A549 (cell line): Measurements from ENCODE around the gene CHML. TPM values are rescaled to one million over a fixed set of nuclear protein-coding genes. Genes with fewer than 3 reads are reported as not detected.

Experiments used
- ATAC-seq, 2 experiments: fragments of 200-7000 bp in 1 of 2; fragments of >200 bp in 1 of 2; cut with Nextera tagmentation in 1 of 2; cut with Tn5 transposase in 1 of 2; 3 replicates each; pipeline versions ENCODE4 v1.8.0 to v1.9.1; 2018 to 2020; ENCODE audit warnings: mild to moderate bottlenecking in 1 of 2, moderate library complexity in 1 of 2
- CTCF ChIA-PET: fragments of 300-600 bp; sonication (Branson Sonifier 250); formaldehyde crosslinking; extraction: SDS; loops from one replicate; lab custom pipeline; 2021; ENCODE audit warnings: antibody characterized with exemption, inconsistent platforms; lab: Yijun Ruan, JAX
- POLR2A ChIA-PET: fragments of 350-600 bp; formaldehyde crosslinking; extraction: SDS; loops from one replicate; lab custom pipeline; 2021; ENCODE audit warnings: antibody characterized with exemption, inconsistent platforms; lab: Yijun Ruan, JAX
- DNase-seq, 2 experiments: peaks; one replicate each; pipeline versions ENCODE4 v3.0.0 to v3.0.0-alpha.2; 2011 to 2016; ENCODE audit warnings: low read depth in 1 of 2, low spot score in 1 of 2
- FAIRE-seq: peaks from 2 replicates; lab custom pipeline; 2011; peaks lifted over from hg19 to GRCh38; lab: Jason Lieb, UNC
- H3K27ac ChIP-seq, 2 experiments: fragments of >200 bp; sonication (Bioruptor Twin); formaldehyde crosslinking; 3 replicates each; pipeline ENCODE4 v1.5.1; 2016 to 2017
- H3K4me1 ChIP-seq: fragments of >200 bp; sonication (Bioruptor Twin); formaldehyde crosslinking; 3 replicates; pipeline ENCODE4 v1.6.1; 2016
- H3K4me2 ChIP-seq: fragments of >200 bp; sonication (Bioruptor Twin); formaldehyde crosslinking; 3 replicates; pipeline ENCODE4 v1.6.1; 2016
- H3K4me3 ChIP-seq: fragments of >200 bp; sonication (Bioruptor Twin); formaldehyde crosslinking; 3 replicates; pipeline ENCODE4 v1.5.1; 2016
- H3K9me3 ChIP-seq: fragments of >200 bp; sonication (Bioruptor Twin); formaldehyde crosslinking; 3 replicates; pipeline ENCODE4 v1.6.1; 2016
- BCL3 ChIP-seq: fragments of >200 bp; sonication (Bioruptor Twin); formaldehyde crosslinking; IDR thresholded peaks from 3 replicates; pipeline ENCODE4 v1.6.1; 2016
- CEBPB ChIP-seq, 2 experiments: fragments of >200 bp in 1 of 2; sonication (Bioruptor Twin) in 1 of 2; formaldehyde crosslinking in 1 of 2; IDR thresholded peaks; 2 replicates each; pipeline ENCODE4 v1.6.1; 2012 to 2016
- EHF ChIP-seq: fragments of 250-450 bp; sonication (Bioruptor Pico); IDR thresholded peaks from 2 replicates; pipeline ENCODE4 v1.5.0; 2020; ENCODE audit warnings: mild to moderate bottlenecking
- EHMT2 ChIP-seq: fragments of 200-600 bp; sonication (generic); IDR thresholded peaks from 2 replicates; pipeline ENCODE4 v1.6.1; 2016; ENCODE audit warnings: antibody characterized with exemption, low read depth, mild to moderate bottlenecking, moderate library complexity
- EP300 ChIP-seq, 2 experiments: fragments of >200 bp; sonication (Bioruptor Twin); formaldehyde crosslinking; IDR thresholded peaks; 2 replicates in 1 of 2; 3 replicates in 1 of 2; pipeline ENCODE4 v1.6.1; 2016 to 2017
- ESRRA ChIP-seq: fragments of 150-350 bp; IDR thresholded peaks from 2 replicates; pipeline ENCODE4 v1.6.1; 2014; ENCODE audit warnings: mild to moderate bottlenecking, low read length, borderline replicate concordance
- FOSB ChIP-seq: fragments of 250-450 bp; sonication (Bioruptor Pico); IDR thresholded peaks from 2 replicates; pipeline ENCODE4 v1.5.0; 2020; ENCODE audit warnings: mild to moderate bottlenecking, moderate library complexity
- FOSL2 ChIP-seq, 2 experiments: fragments of 450-650 bp in 1 of 2; fragments of >200 bp in 1 of 2; sonication (Bioruptor Twin) in 1 of 2; formaldehyde crosslinking; IDR thresholded peaks; 2 replicates each; pipeline versions ENCODE4 v1.5.0 to v1.6.1; 2016 to 2020; ENCODE audit warnings: mild to moderate bottlenecking in 1 of 2, moderate library complexity in 1 of 2
- GATA3 ChIP-seq: IDR thresholded peaks from 2 replicates; pipeline ENCODE4 v1.6.1; 2012; ENCODE audit warnings: borderline replicate concordance
- HDAC2 ChIP-seq: fragments of 200-600 bp; sonication (generic); IDR thresholded peaks from 2 replicates; pipeline ENCODE4 v1.6.1; 2016
- HOXA7 ChIP-seq: fragments of 250-450 bp; sonication (Bioruptor Pico); IDR thresholded peaks from 2 replicates; pipeline ENCODE4 v1.5.0; 2020; ENCODE audit warnings: mild to moderate bottlenecking, moderate library complexity
- HOXB13 ChIP-seq: fragments of 250-450 bp; sonication (Bioruptor Pico); IDR thresholded peaks from 2 replicates; pipeline ENCODE4 v1.5.0; 2020; ENCODE audit warnings: low read depth, mild to moderate bottlenecking, moderate library complexity
- HOXB5 ChIP-seq: fragments of 250-450 bp; sonication (Bioruptor Pico); IDR thresholded peaks from 2 replicates; pipeline ENCODE4 v1.5.0; 2020; ENCODE audit warnings: mild to moderate bottlenecking, moderate library complexity
- JUNB ChIP-seq: fragments of >200 bp; sonication (Bioruptor Twin); formaldehyde crosslinking; IDR thresholded peaks from 2 replicates; pipeline ENCODE4 v1.6.1; 2016
- KDM5A ChIP-seq: fragments of 200-600 bp; sonication (generic); IDR thresholded peaks from 2 replicates; pipeline ENCODE4 v1.6.1; 2016; ENCODE audit warnings: antibody characterized with exemption, mild to moderate bottlenecking
- MAFK ChIP-seq: fragments of 450-650 bp; IDR thresholded peaks from 2 replicates; pipeline ENCODE4 v1.6.1; 2014; ENCODE audit not compliant: partially characterized antibody
- NFE2L2 ChIP-seq: fragments of 150-350 bp; conservative IDR thresholded peaks from 2 replicates; pipeline ENCODE4 v1.6.1; 2014; ENCODE audit warnings: low read length
- PHF8 ChIP-seq: fragments of 200-600 bp; sonication (generic); IDR thresholded peaks from 2 replicates; pipeline ENCODE4 v1.6.1; 2016; ENCODE audit warnings: low read depth, mild to moderate bottlenecking, antibody characterized with exemption, moderate library complexity, borderline replicate concordance
- POLR2AphosphoS2 ChIP-seq: conservative IDR thresholded peaks from 2 replicates; pipeline ENCODE4 v1.6.1; 2012; ENCODE audit warnings: low read length, improper control_type of control experiment, inconsistent platforms
- RAD21 ChIP-seq, 2 experiments: fragments of >200 bp in 1 of 2; sonication (Bioruptor Twin) in 1 of 2; formaldehyde crosslinking in 1 of 2; IDR thresholded peaks in 1 of 2; conservative IDR thresholded peaks in 1 of 2; 2 replicates in 1 of 2; 3 replicates in 1 of 2; pipeline ENCODE4 v1.6.1; 2012 to 2018; ENCODE audit warnings: inconsistent platforms in 1 of 2
- RNF2 ChIP-seq: fragments of 200-600 bp; sonication (generic); IDR thresholded peaks from 2 replicates; pipeline ENCODE4 v1.6.1; 2016; ENCODE audit warnings: low read depth, mild to moderate bottlenecking, antibody characterized with exemption, moderate library complexity, borderline replicate concordance
- SMC3 ChIP-seq: fragments of >200 bp; sonication (Bioruptor Twin); formaldehyde crosslinking; IDR thresholded peaks from 3 replicates; pipeline ENCODE4 v1.6.1; 2018; ENCODE audit warnings: inconsistent platforms
- TFCP2L1 ChIP-seq: fragments of 250-450 bp; sonication (Bioruptor Pico); IDR thresholded peaks from 2 replicates; pipeline ENCODE4 v1.5.0; 2021; ENCODE audit warnings: mild to moderate bottlenecking
- ZC3H11A ChIP-seq: fragments of 450-650 bp; IDR thresholded peaks from 2 replicates; pipeline ENCODE4 v1.6.1; 2014; ENCODE audit warnings: antibody characterized with exemption, mild to moderate bottlenecking
- ZNF302 ChIP-seq: fragments of 250-450 bp; sonication (Bioruptor Pico); IDR thresholded peaks from 2 replicates; pipeline ENCODE4 v1.9.0; 2021; ENCODE audit warnings: inconsistent platforms, mild to moderate bottlenecking, moderate library complexity
- ZSCAN20 ChIP-seq: fragments of 250-450 bp; sonication (Bioruptor Pico); IDR thresholded peaks from 2 replicates; pipeline ENCODE4 v1.8.0; 2022; ENCODE audit warnings: mild to moderate bottlenecking, moderate library complexity
- WGBS: methylation state at CpG from one replicate; pipeline ENCODE4 v1.1.6; 2017; ENCODE audit errors: missing lambda C conversion rate; 5-methylcytosine and 5-hydroxymethylcytosine counted together
- polyA plus RNA-seq, 4 experiments: library from polyadenylated mRNA; depleted of rRNA in 3 of 4; stranded (reverse); fragments of >200 nt; fragmentation: RNase III in 1 of 4; extraction: RNeasy Plus Mini Kit Qiagen cat#74134 plus additional on column Dnase treatment in 1 of 4; gene quantifications; 2 replicates in 3 of 4; 3 replicates in 1 of 4; pipeline ENCODE4 v1.2.3, GENCODE V29; 2011 to 2017
- TF ChIP-seq, protein P1 (sequence below): fragments of >200 bp; sonication (Bioruptor Twin); formaldehyde crosslinking; IDR thresholded peaks from 2 replicates; pipeline ENCODE4 v1.6.1; 2016
- TF ChIP-seq, protein P2 (sequence below): fragments of 250-450 bp; sonication (Bioruptor Pico); IDR thresholded peaks from 2 replicates; pipeline ENCODE4 v1.5.0; 2020; ENCODE audit warnings: low read depth, mild to moderate bottlenecking, moderate library complexity
- TF ChIP-seq, protein P3 (sequence below): IDR thresholded peaks from 2 replicates; pipeline ENCODE4 v1.6.1; 2012
- TF ChIP-seq, protein P4 (sequence below): IDR thresholded peaks from 2 replicates; pipeline ENCODE4 v1.6.1; 2012

CHML gene
- polyA plus RNA-seq, 2 of the 4 experiments (the other 2 are of a cell fraction): 8.8 to 15.2 TPM

DNA sequence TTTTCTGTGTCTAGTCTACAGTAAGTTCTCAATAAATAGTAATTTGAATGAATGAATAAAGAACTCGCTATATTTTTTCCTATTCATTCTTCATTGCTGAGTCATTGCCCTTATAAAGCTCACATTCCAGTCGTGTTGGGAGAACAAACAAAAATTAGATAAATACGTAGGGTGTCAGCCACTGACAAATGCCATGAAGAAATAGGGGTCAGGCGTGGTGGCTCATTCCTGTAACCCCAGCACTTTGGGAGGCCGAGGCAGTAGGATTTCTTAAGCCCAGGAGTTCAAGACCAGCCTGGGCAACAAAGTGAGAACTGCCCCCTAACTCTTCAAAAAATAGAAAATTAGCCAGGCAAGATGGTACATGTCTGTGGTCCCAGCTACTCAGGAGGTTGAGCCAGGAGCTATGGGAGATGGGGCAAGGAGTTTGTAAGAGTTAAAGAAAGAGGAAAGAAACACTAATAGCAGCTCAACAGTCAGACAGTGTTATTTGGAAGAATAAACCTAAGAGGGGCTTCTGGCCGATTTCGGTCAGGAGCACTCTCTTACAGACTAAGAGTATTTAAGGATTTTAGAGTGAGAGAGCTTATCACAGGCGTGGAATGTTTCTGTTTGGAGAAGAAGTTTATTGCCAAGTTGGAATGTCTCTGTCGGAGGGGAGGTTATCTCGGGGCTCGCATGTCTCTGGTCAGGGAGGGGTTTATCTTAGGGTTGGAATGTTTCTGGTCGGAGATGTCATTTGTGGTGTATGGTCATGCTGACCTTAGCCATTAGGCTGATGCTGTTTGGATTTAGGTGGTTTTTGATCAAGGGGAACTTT is 1.8 kb upstream of the CHML start:
- Histone ChIP-seq H3K27ac (peak overlapping the region; percentile 89 to 98), H3K4me1 (peaks cover 32% of the 10 kb centered on the region), H3K4me3 (no peak overlapping the region; the same call in 2 of the 3 replicates), H3K4me2 (peak overlapping the region; percentile 75), H3K9me3 (no peaks in the 10 kb centered on the region; the same call in 1 of the 3 replicates)
- DNase-seq: peak; percentile 59 to 90
- FAIRE-seq: peak; percentile 36
- TF ChIP-seq PHF8: no peak
- peak; percentile 76; the same call in 1 of the 2 replicates for TF ChIP-seq HOXB5 (CRISPR knock-in tag)
- no peak for TF ChIP-seq FOSB
- peak in 1 of 2 experiments; percentile 15; a peak in 1 of 5 replicates for TF ChIP-seq RAD21 (conservative IDR thresholded peaks at IDR 0.05 in 1 of 2, IDR thresholded peaks at IDR 0.05 in 1 of 2)
- TF ChIP-seq RNF2: no peak
- no peak for TF ChIP-seq HOXA7
- TF ChIP-seq NFE2L2: peak; percentile 80
- TF ChIP-seq, protein P1, sequence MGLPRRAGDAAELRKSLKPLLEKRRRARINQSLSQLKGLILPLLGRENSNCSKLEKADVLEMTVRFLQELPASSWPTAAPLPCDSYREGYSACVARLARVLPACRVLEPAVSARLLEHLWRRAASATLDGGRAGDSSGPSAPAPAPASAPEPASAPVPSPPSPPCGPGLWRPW: peak; percentile 56; the same call in 1 of the 2 replicates
- peak; percentile 77; the same call in 1 of the 2 replicates for TF ChIP-seq GATA3
- TF ChIP-seq ZC3H11A: no peak
- TF ChIP-seq KDM5A: no peak
- TF ChIP-seq BCL3: peak; percentile 36; the same call in 1 of the 3 replicates
- TF ChIP-seq POLR2AphosphoS2: no peak
- peak; percentile 69 for TF ChIP-seq JUNB
- no peak for TF ChIP-seq ZNF302 (CRISPR knock-in tag)
- TF ChIP-seq HOXB13 (CRISPR knock-in tag): no peak
- TF ChIP-seq, protein P2, sequence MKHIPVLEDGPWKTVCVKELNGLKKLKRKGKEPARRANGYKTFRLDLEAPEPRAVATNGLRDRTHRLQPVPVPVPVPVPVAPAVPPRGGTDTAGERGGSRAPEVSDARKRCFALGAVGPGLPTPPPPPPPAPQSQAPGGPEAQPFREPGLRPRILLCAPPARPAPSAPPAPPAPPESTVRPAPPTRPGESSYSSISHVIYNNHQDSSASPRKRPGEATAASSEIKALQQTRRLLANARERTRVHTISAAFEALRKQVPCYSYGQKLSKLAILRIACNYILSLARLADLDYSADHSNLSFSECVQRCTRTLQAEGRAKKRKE (CRISPR knock-in tag): no peak
- no peak for TF ChIP-seq EHMT2
- TF ChIP-seq TFCP2L1 (CRISPR knock-in tag): no peak
- 0 out of 2 replicates have a peak, but pooled peaks have one; percentile 9 for TF ChIP-seq ZSCAN20 (CRISPR knock-in tag)
- TF ChIP-seq CEBPB (IDR thresholded peaks at IDR 0.05): peak; percentile 56 to 84; a peak in 3 of 4 replicates
- no peak for TF ChIP-seq ESRRA
- TF ChIP-seq HDAC2: no peak
- peak; percentile 56 to 62; a peak in 2 of 5 replicates for TF ChIP-seq EP300 (IDR thresholded peaks at IDR 0.05)
- peak; percentile 93 for TF ChIP-seq MAFK
- TF ChIP-seq, protein P3, sequence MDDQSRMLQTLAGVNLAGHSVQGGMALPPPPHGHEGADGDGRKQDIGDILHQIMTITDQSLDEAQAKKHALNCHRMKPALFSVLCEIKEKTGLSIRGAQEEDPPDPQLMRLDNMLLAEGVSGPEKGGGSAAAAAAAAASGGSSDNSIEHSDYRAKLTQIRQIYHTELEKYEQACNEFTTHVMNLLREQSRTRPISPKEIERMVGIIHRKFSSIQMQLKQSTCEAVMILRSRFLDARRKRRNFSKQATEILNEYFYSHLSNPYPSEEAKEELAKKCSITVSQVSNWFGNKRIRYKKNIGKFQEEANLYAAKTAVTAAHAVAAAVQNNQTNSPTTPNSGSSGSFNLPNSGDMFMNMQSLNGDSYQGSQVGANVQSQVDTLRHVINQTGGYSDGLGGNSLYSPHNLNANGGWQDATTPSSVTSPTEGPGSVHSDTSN: no peak
- peak; percentile 59; the same call in 1 of the 2 replicates for TF ChIP-seq FOSL2 (IDR thresholded peaks at IDR 0.05)
- TF ChIP-seq FOSL2 (CRISPR knock-in tag; IDR thresholded peaks at IDR 0.05): peak; percentile 87
- TF ChIP-seq SMC3: no peak
- TF ChIP-seq, protein P4, sequence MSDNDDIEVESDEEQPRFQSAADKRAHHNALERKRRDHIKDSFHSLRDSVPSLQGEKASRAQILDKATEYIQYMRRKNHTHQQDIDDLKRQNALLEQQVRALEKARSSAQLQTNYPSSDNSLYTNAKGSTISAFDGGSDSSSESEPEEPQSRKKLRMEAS: peak; percentile 66; the same call in 1 of the 2 replicates
- TF ChIP-seq EHF (CRISPR knock-in tag): no peak; the same call in 1 of the 2 replicates
- ChIA-PET POLR2A (interaction anchor here (1.8 kb wide), 1 partner anchor 30 kb away, joined by 7 read pairs; no protein-coding TSS in a partner anchor), CTCF (interaction anchor here (0.7 to 2.3 kb wide), 6 partner anchors 11 to 37 kb away, joined by 3 to 11 read pairs (median 3); no protein-coding TSS in a partner anchor)
- ATAC-seq: peak in 1 of 2 experiments; percentile 45; a peak in 3 of 6 replicates
- WGBS: 28% methylated on average over 12 of the region's 12 CpGs
